ENCODE results near the gene OR52K2.

- TF ChIP-seq ZNF704 (CRISPR knock-in tag; IDR thresholded peaks at IDR 0.05; ENCODE audit: borderline replicate concordance), result no peak
- no peak for TF ChIP-seq MAFK (conservative IDR thresholded peaks at IDR 0.05 in 1 of 2, IDR thresholded peaks at IDR 0.05 in 1 of 2; ENCODE audit: low read length in 2 of 2)
- no peak for TF ChIP-seq MEIS1 (CRISPR knock-in tag; IDR thresholded peaks at IDR 0.05; ENCODE audit: borderline replicate concordance)
- no peak for TF ChIP-seq SUZ12 (IDR thresholded peaks at IDR 0.05; ENCODE audit: low read depth, low read length)
- TF ChIP-seq RFX5 (IDR thresholded peaks at IDR 0.05; ENCODE audit: low read depth, low read length), result no peak
- TF ChIP-seq, protein P1, sequence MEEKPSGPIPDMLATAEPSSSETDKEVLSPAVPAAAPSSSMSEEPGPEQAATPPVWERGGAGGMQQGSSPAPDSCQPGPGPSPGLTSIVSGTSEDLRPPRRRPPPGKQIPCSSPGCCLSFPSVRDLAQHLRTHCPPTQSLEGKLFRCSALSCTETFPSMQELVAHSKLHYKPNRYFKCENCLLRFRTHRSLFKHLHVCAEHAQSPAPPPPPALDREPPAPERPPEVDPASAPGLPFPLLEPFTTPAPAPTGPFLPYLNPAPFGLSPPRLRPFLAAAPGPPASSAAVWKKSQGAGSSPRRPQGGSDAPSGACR (CRISPR knock-in tag; IDR thresholded peaks at IDR 0.05), result no peak
- no peak for TF ChIP-seq CTCF (CRISPR knock-in tag; IDR thresholded peaks at IDR 0.05)
Measured at GRCh38 chr11:4453118-4453517, 4.0 kb downstream of the OR52K2 start.

Measured in HepG2 (cell line).